Osteoblast (primary cell): ENCODE data around the gene TMEM38B. TPM values are rescaled to one million over a fixed set of nuclear protein-coding genes. Genes with fewer than 3 reads are reported as not detected.
A peak's percentile ranks its signal among the peaks of the same experiment; 100 is the strongest.
"Not testable (repeated sequence)": the region's sequence is repeated elsewhere in the genome, so short reads cannot be mapped to it uniquely, and the experiment has no call there.

Experiments
- DNase-seq: peaks from one replicate; pipeline ENCODE4 v3.0.0; 2011; ENCODE audit warnings: low spot score, mixed read lengths; ENCODE audit not compliant: insufficient read length; ENCODE audit errors: missing footprints
- H2AFZ ChIP-seq: 2 replicates; pipeline ENCODE4 v1.6.0; 2011; ENCODE audit warnings: mild to moderate bottlenecking, low read length
- H3K27ac ChIP-seq: 2 replicates; pipeline ENCODE4 v1.5.1; 2011; ENCODE audit warnings: mild to moderate bottlenecking, low read depth, low read length, moderate library complexity
- H3K27me3 ChIP-seq: 2 replicates; pipeline ENCODE4 v1.6.0; 2012; ENCODE audit warnings: mild to moderate bottlenecking, control low read depth, inconsistent platforms, low read length, moderate library complexity; ENCODE audit not compliant: insufficient read depth
- H3K36me3 ChIP-seq: 2 replicates; pipeline ENCODE4 v1.5.1; 2011; ENCODE audit warnings: mild to moderate bottlenecking, low read length, control low read depth, moderate library complexity; ENCODE audit not compliant: insufficient read depth
- H3K4me1 ChIP-seq: 2 replicates; pipeline ENCODE4 v1.5.1; 2011; ENCODE audit warnings: mild to moderate bottlenecking, low read length, control low read depth, moderate library complexity; ENCODE audit not compliant: insufficient read depth
- H3K4me2 ChIP-seq: 2 replicates; pipeline ENCODE4 v1.6.0; 2011; ENCODE audit warnings: mild to moderate bottlenecking, low read length; ENCODE audit not compliant: insufficient read depth
- H3K4me3 ChIP-seq: fragments of 200-600 bp; sonication (generic); 3 replicates; pipeline ENCODE4 v1.5.1; 2012; ENCODE audit warnings: mild to moderate bottlenecking, low read length, inconsistent platforms; ENCODE audit not compliant: insufficient read depth
- H3K79me2 ChIP-seq: 2 replicates; pipeline ENCODE4 v1.6.0; 2012; ENCODE audit warnings: mild to moderate bottlenecking, low read length, control low read depth, inconsistent platforms; ENCODE audit not compliant: insufficient read depth
- H3K9me3 ChIP-seq: 2 replicates; pipeline ENCODE4 v1.5.1; 2011; ENCODE audit warnings: low read depth, low read length, control low read depth
- H4K20me1 ChIP-seq: 2 replicates; pipeline ENCODE4 v1.6.0; 2012; ENCODE audit warnings: mild to moderate bottlenecking, low read length, control low read depth; ENCODE audit not compliant: insufficient read depth
- CTCF ChIP-seq: IDR thresholded peaks from 2 replicates; pipeline ENCODE4 v1.5.1; 2011; ENCODE audit warnings: mild to moderate bottlenecking, low read depth, low read length, moderate library complexity; ENCODE audit errors: extremely low read depth
- total RNA-seq: library from RNA; depleted of rRNA; stranded (reverse); fragments of >200 nt; gene quantifications from 2 replicates; pipeline ENCODE4 v1.2.3, GENCODE V29; 2012

TMEM38B gene
- total RNA-seq, 1 donor: 22.4 TPM

- Histone ChIP-seq H3K27me3 (no peaks in the 10 kb centered on the region), H3K9me3 (no peaks in the 10 kb centered on the region), H3K4me2 (no peak overlapping the region), H4K20me1 (no peaks in the 10 kb centered on the region), H3K36me3 (no peaks in the 10 kb centered on the region), H2AFZ (no peak overlapping the region), H3K4me1 (no peaks in the 10 kb centered on the region), H3K27ac (no peak overlapping the region), H3K4me3 (no peak overlapping the region), H3K79me2 (no peaks in the 10 kb centered on the region)
- DNase-seq: no peak
- TF ChIP-seq CTCF: no peak
Observed at GRCh38 chr9:105757496-105758251, 63.3 kb downstream of the TMEM38B start.

GRCh38 chr9:105760053-105760452 is 65.7 kb downstream of the TMEM38B start:
- no peak for TF ChIP-seq CTCF
- Histone ChIP-seq H3K27me3 (no peaks in the 10 kb centered on the region), H3K4me3 (no peak overlapping the region), H3K9me3 (no peaks in the 10 kb centered on the region), H3K79me2 (no peaks in the 10 kb centered on the region), H2AFZ (no peak overlapping the region), H3K27ac (no peak overlapping the region), H3K36me3 (no peaks in the 10 kb centered on the region), H3K4me2 (no peak overlapping the region), H4K20me1 (no peaks in the 10 kb centered on the region), H3K4me1 (no peaks in the 10 kb centered on the region)
- DNase-seq: no peak

- not testable (repeated sequence) for H2AFZ ChIP-seq, H3K4me1 ChIP-seq, H3K27ac ChIP-seq, H3K79me2 ChIP-seq, H3K4me2 ChIP-seq, H4K20me1 ChIP-seq, H3K27me3 ChIP-seq, H3K4me3 ChIP-seq, H3K36me3 ChIP-seq, H3K9me3 ChIP-seq
- DNase-seq: peak; percentile 4
Observed at GRCh38 chr9:105782561-105783494, 88.5 kb downstream of the TMEM38B start.

GRCh38 chr9:105783495-105783872 is 89.1 kb downstream of the TMEM38B start:
- H3K27ac ChIP-seq, H3K4me3 ChIP-seq, H3K27me3 ChIP-seq, H3K4me2 ChIP-seq, DNase-seq, H4K20me1 ChIP-seq, H2AFZ ChIP-seq, H3K4me1 ChIP-seq, H3K36me3 ChIP-seq, H3K79me2 ChIP-seq, H3K9me3 ChIP-seq: not testable (repeated sequence)

- H2AFZ ChIP-seq, H3K4me2 ChIP-seq, H3K36me3 ChIP-seq, H3K27me3 ChIP-seq, H3K79me2 ChIP-seq, DNase-seq, H3K9me3 ChIP-seq, H3K27ac ChIP-seq, H3K4me1 ChIP-seq, H3K4me3 ChIP-seq, H4K20me1 ChIP-seq: not testable (repeated sequence)
Observed at GRCh38 chr9:105786796-105787195, 92.5 kb downstream of the TMEM38B start.
